HG02678 (cell line): ENCODE data around the gene SUGCT.

Source experiments
- ATAC-seq: cut with Tn5 transposase; IDR thresholded peaks from one replicate; pipeline ENCODE4 v1.9.1; 2021; ENCODE audit warnings: mild to moderate bottlenecking, moderate library complexity; ENCODE audit not compliant: unreplicated experiment

The SUGCT gene

GRCh38 chr7:40883826-40884225 lies 749.0 kb downstream of the SUGCT start:
- no peak for ATAC-seq

GRCh38 chr7:40884241-40884640 lies 749.4 kb downstream of the SUGCT start:
- no peak for ATAC-seq

DNA sequence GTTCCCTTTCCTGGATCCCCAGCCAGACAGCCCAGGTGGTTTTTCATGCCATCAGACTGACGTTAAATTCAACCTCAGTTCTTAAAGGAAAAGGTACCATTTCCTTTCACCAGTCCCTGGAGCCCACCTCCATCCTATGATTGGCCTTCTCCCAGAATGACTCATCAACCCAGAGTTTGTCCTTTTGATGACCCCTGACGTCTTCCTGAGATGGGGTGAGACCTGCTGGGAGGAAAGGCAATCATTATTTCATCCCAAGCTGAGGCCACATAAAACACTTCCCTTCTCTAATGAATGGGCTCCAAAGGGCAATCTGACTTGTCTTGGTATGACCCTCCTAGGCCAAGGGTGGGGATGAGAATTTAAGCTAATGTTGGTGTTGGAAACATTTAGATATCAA lies 750.7 kb downstream of the SUGCT start:
- no peak for ATAC-seq

GRCh38 chr7:40887099-40887498 lies 752.3 kb downstream of the SUGCT start:
- no peak for ATAC-seq

- ATAC-seq = no peak
These were observed 753.7 kb downstream of the SUGCT start for GRCh38 chr7:40888499-40888898.

DNA sequence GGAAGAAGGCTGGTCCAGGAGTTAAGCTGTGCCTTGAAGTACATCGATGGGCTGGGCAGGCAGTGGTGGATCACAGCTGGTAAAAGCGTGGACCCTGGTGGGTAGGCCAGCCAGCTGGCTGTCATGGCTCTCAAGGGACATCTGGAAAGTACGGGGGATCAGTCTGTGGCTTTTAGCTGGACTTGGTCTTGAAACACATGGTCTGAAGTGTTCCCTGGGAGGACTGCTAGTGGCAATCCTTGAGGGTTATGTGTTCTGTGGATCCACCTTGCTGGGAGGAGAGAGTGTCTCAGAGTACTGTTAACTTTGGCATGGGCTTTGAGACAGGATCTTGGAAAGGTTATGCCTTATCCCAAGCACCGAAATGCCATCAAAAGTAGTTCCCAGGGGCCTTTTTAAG lies 754.3 kb downstream of the SUGCT start:
- ATAC-seq = no peak

GRCh38 chr7:40889539-40889938 lies 754.7 kb downstream of the SUGCT start:
- ATAC-seq = no peak

- ATAC-seq = no peak
These were observed 755.4 kb downstream of the SUGCT start for GRCh38 chr7:40890088-40890692.

GRCh38 chr7:40891232-40891631 lies 756.4 kb downstream of the SUGCT start:
- no peak for ATAC-seq

DNA sequence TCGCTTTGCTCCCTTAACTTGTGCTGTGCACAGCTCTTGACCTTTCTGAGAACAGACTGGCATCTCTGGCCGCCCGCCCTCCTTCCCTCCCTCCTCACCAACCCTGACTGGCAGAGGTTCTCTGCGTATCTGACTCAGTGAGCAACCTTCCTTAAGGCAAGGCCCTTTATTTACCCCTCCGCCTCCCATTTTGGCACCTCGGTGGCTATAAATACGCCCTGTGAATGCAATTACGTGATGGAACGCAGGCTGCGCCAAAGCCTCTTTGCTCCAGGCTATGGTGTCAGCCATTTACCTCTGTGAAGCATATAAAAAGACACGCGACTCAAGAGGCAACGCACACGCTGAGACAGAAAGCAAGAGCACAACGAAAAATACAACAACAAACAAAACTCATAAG lies 764.3 kb downstream of the SUGCT start:
- no peak for ATAC-seq

GRCh38 chr7:40899636-40900507 lies 765.1 kb downstream of the SUGCT start:
- ATAC-seq = no peak

DNA sequence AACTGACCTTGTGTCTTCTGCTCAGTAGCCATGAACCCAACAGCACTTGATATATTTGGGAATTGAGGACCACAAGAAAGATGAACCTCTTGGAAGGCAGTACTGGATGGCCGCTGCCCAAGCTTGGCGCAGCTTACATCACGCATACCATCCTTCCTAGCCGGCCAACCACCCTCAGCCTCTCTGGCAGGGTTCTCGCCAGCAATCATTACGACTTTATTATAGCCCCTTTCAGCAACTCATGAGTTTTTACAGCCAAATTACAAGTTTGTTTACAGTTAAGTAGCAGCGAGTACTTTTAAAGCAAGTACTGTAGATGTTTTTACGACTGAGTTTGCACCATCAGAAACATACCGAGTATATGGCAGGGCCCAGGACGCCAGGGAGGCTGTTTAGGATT lies 769.1 kb downstream of the SUGCT start:
- ATAC-seq = no peak

DNA sequence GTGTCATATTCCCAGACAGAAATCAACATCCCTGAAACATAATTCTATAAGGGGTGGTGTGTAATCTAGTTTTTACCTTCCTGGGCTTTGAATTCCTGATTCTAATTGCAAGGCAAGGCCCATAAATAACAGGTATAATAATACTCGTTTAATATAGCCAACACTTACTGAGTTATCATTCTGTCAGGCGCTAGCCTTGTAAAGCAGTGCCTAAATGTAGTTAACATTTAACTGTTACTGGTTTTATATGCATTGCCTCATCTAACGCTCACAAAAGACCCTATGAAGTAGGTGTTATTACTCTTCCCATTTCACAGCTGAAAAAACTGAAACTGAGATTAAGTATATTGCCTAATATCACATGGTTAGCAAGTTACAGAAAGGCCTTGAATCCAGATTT lies 772.5 kb downstream of the SUGCT start:
- no peak for ATAC-seq

DNA sequence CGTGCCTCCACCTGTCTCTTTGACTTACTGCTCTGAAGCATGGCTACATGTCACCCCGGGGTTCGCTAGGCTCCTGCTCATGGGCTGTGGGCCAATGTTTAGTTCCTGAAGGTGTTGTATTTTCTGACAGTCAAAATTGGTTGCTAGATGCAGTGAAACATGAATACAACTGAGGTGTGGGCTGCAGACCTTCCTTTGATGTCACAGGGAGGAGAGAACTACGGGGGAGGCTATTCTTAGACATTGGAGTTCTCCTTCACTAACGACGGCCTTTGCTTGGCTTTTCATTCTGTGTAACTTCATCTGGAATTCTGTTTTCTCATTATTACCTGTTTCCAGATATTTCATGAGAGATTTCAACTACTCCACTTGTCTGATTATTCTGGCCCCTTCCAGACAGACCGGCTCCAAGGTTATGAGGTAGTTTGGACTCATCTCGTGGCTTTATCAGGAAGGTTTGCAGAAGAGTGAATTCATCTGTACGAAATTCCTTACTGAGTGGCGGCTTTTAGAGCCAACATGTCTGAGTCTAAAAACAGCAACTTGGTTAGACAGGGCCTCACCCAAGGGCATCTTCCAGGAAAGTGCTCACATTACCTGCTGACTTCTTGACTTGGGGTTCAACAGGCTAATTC lies 774.7 kb downstream of the SUGCT start:
- ATAC-seq = no peak
